ENCODE measurements around the gene ERCC8.

The ERCC8 gene

GRCh38 chr5:60958712-60959111 lies 13.8 kb upstream of the ERCC8 start:
- H3K9me3 ChIP-seq (ENCODE audit: control extremely low read depth in 1 of 5, control insufficient read depth in 4 of 5, insufficient read depth in 2 of 5, low read depth in 1 of 5, low read length in 4 of 5): peaks cover 0 to 6% (median 0%) of the 10 kb centered on the region in 5 experiments
- H3K4me3 ChIP-seq (ENCODE audit: control insufficient read depth in 1 of 7, extremely low read depth in 1 of 7, insufficient read depth in 4 of 7, low read depth in 2 of 7, low read length in 6 of 7): no peak overlapping the region
- ChIA-PET CTCF (interaction anchor here (1.0 to 3.7 kb wide), 6 partner anchors 13 to 699 kb away, joined by 3 to 18 read pairs (median 4); partner anchors contain the start of genes ERCC8 and NDUFAF2), POLR2A (no interaction called here)
- no peak for DNase-seq
- peaks cover 0 to 5% (median 0%) of the 10 kb centered on the region in 4 experiments for H3K4me1 ChIP-seq (ENCODE audit: control extremely low read depth in 1 of 4, control insufficient read depth in 4 of 4, insufficient read depth in 4 of 4, low read length in 3 of 4)
- H3K36me3 ChIP-seq (ENCODE audit: control insufficient read depth in 4 of 4, insufficient read depth in 4 of 4, low read length in 3 of 4): no peaks in the 10 kb centered on the region
- H3K27ac ChIP-seq (ENCODE audit: insufficient read depth in 1 of 2, low read depth in 1 of 2, low read length in 2 of 2, poor library complexity in 1 of 2, severe bottlenecking in 2 of 2): no peak overlapping the region
- WGBS (ENCODE audit: insufficient coverage): no CpG with 5 or more reads among the region's 2 CpGs
- H3K27me3 ChIP-seq (replicated peaks in 2 of 5; ENCODE audit: control insufficient read depth in 4 of 5, insufficient read depth in 5 of 5, low read length in 4 of 5): no peaks in the 10 kb centered on the region

DNA sequence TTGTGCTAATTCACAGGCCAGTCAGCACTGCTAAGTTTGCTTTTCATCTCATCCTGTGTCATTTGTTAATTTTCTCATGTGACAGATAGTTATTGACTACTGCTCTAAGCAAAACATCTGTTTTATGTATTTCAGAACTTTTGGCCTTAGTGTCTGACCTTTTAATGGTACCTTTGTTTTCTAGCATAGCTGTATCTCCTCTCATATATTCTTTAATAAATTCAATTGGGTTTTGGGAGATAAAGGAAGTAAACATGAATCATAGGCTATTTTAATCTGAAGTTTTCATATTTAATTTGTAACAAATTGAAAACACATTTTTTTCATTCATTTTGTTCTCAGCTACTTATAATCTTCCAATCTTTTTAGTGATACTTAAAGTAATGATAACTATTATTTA lies 13.2 kb upstream of the ERCC8 start:
- Histone ChIP-seq H3K4me3 (ENCODE audit: control insufficient read depth in 1 of 7, extremely low read depth in 1 of 7, insufficient read depth in 4 of 7, low read depth in 2 of 7, low read length in 6 of 7) (no peak overlapping the region), H3K27ac (ENCODE audit: insufficient read depth in 1 of 2, low read depth in 1 of 2, low read length in 2 of 2, poor library complexity in 1 of 2, severe bottlenecking in 2 of 2) (no peak overlapping the region), H3K27me3 (replicated peaks in 2 of 5; ENCODE audit: control insufficient read depth in 4 of 5, insufficient read depth in 5 of 5, low read length in 4 of 5) (no peaks in the 10 kb centered on the region), H3K36me3 (ENCODE audit: control insufficient read depth in 4 of 4, insufficient read depth in 4 of 4, low read length in 3 of 4) (no peaks in the 10 kb centered on the region), H3K9me3 (ENCODE audit: control extremely low read depth in 1 of 5, control insufficient read depth in 4 of 5, insufficient read depth in 2 of 5, low read depth in 1 of 5, low read length in 4 of 5) (peaks cover 0 to 6% (median 0%) of the 10 kb centered on the region in 5 experiments), H3K4me1 (ENCODE audit: control extremely low read depth in 1 of 4, control insufficient read depth in 4 of 4, insufficient read depth in 4 of 4, low read length in 3 of 4) (peaks cover 0 to 5% (median 0%) of the 10 kb centered on the region in 4 experiments)
- POLR2A ChIA-PET: no interaction called here
- CTCF ChIA-PET: interaction anchor here (1.8 to 3.7 kb wide), 3 partner anchors 13 to 700 kb away, joined by 4 to 18 read pairs (median 8); partner anchors contain the start of genes ERCC8 and NDUFAF2
- no peak for DNase-seq

GRCh38 chr5:60955239-60955638 lies 10.4 kb upstream of the ERCC8 start:
- no peak overlapping the region for H3K27ac ChIP-seq (ENCODE audit: insufficient read depth in 1 of 2, low read depth in 1 of 2, low read length in 2 of 2, poor library complexity in 1 of 2, severe bottlenecking in 2 of 2)
- no peaks in the 10 kb centered on the region for H3K27me3 ChIP-seq (replicated peaks in 2 of 5; ENCODE audit: control insufficient read depth in 4 of 5, insufficient read depth in 5 of 5, low read length in 4 of 5)
- POLR2A ChIA-PET: interaction anchor here (0.7 kb wide), 1 partner anchor 107 kb away, joined by 6 read pairs; no protein-coding TSS in a partner anchor
- no peak overlapping the region for H3K4me3 ChIP-seq (ENCODE audit: control insufficient read depth in 1 of 7, extremely low read depth in 1 of 7, insufficient read depth in 4 of 7, low read depth in 2 of 7, low read length in 6 of 7)
- H3K36me3 ChIP-seq (ENCODE audit: control insufficient read depth in 4 of 4, insufficient read depth in 4 of 4, low read length in 3 of 4): no peaks in the 10 kb centered on the region
- no peaks in the 10 kb centered on the region for H3K4me1 ChIP-seq (ENCODE audit: control extremely low read depth in 1 of 4, control insufficient read depth in 4 of 4, insufficient read depth in 4 of 4, low read length in 3 of 4)
- CTCF ChIA-PET: interaction anchor here (1.2 kb wide), 1 partner anchor 285 kb away, joined by 3 read pairs; no protein-coding TSS in a partner anchor
- H3K9me3 ChIP-seq (ENCODE audit: control extremely low read depth in 1 of 5, control insufficient read depth in 4 of 5, insufficient read depth in 2 of 5, low read depth in 1 of 5, low read length in 4 of 5): peaks cover 0 to 6% (median 1%) of the 10 kb centered on the region in 5 experiments
- 100% methylated on average over 2 of the region's 3 CpGs for WGBS (ENCODE audit: insufficient coverage)
- no peak for DNase-seq

- Histone ChIP-seq H3K27me3 (replicated peaks in 2 of 5; ENCODE audit: control insufficient read depth in 4 of 5, insufficient read depth in 5 of 5, low read length in 4 of 5) (no peaks in the 10 kb centered on the region), H3K36me3 (ENCODE audit: control insufficient read depth in 4 of 4, insufficient read depth in 4 of 4, low read length in 3 of 4) (no peaks in the 10 kb centered on the region), H3K4me3 (ENCODE audit: control insufficient read depth in 1 of 7, extremely low read depth in 1 of 7, insufficient read depth in 4 of 7, low read depth in 2 of 7, low read length in 6 of 7) (no peak overlapping the region), H3K9me3 (ENCODE audit: control extremely low read depth in 1 of 5, control insufficient read depth in 4 of 5, insufficient read depth in 2 of 5, low read depth in 1 of 5, low read length in 4 of 5) (peaks cover 0 to 1% (median 0%) of the 10 kb centered on the region in 5 experiments), H3K4me1 (ENCODE audit: control extremely low read depth in 1 of 4, control insufficient read depth in 4 of 4, insufficient read depth in 4 of 4, low read length in 3 of 4) (peaks cover 10 to 20% (median 19%) of the 10 kb centered on the region in 4 experiments), H3K27ac (ENCODE audit: insufficient read depth in 1 of 2, low read depth in 1 of 2, low read length in 2 of 2, poor library complexity in 1 of 2, severe bottlenecking in 2 of 2) (no peak overlapping the region)
- ChIA-PET CTCF (no interaction called here), POLR2A (no interaction called here)
- no peak for DNase-seq
- no CpG with 5 or more reads among the region's 1 CpG for WGBS (ENCODE audit: insufficient coverage)
Measured at GRCh38 chr5:60948738-60949137, 3.9 kb upstream of the ERCC8 start.

DNA sequence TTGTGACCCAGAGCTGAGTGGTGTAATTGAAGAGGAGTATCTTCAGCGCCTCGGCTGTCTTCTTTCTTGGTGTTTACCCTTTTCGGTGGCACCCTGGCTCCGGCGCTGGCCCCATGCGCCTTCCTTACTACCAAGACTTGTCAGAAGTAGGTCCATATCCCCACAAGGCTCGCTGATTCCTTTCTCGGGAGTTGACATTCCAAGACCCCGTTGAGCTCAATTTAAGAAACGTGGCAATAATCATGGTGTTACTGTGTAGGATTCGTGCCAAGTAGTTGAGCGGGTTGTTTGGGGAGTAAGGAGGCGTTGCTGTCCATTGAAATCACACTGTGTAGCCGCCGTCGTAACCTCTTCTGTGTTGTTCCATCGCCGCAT lies 930 bp upstream of the ERCC8 start:
- ChIA-PET CTCF (interaction anchor here (1.0 to 2.6 kb wide), 3 partner anchors 14 to 268 kb away, joined by 3 to 18 read pairs (median 3); no protein-coding TSS in a partner anchor), POLR2A (no interaction called here)
- no peaks in the 10 kb centered on the region for H3K9me3 ChIP-seq (ENCODE audit: control extremely low read depth in 1 of 5, control insufficient read depth in 4 of 5, insufficient read depth in 2 of 5, low read depth in 1 of 5, low read length in 4 of 5)
- H3K4me3 ChIP-seq (ENCODE audit: control insufficient read depth in 1 of 7, extremely low read depth in 1 of 7, insufficient read depth in 4 of 7, low read depth in 2 of 7, low read length in 6 of 7): peak overlapping the region; percentile 71 to 99 (median 96)
- H3K36me3 ChIP-seq (ENCODE audit: control insufficient read depth in 4 of 4, insufficient read depth in 4 of 4, low read length in 3 of 4): no peaks in the 10 kb centered on the region
- WGBS (ENCODE audit: insufficient coverage): 3% methylated on average over 16 of the region's 18 CpGs
- DNase-seq: peak; percentile 20 to 70 (median 53)
- no peaks in the 10 kb centered on the region for H3K27me3 ChIP-seq (replicated peaks in 2 of 5; ENCODE audit: control insufficient read depth in 4 of 5, insufficient read depth in 5 of 5, low read length in 4 of 5)
- H3K27ac ChIP-seq (ENCODE audit: insufficient read depth in 1 of 2, low read depth in 1 of 2, low read length in 2 of 2, poor library complexity in 1 of 2, severe bottlenecking in 2 of 2): peak overlapping the region; percentile 54 to 84
- peaks cover 16 to 25% (median 21%) of the 10 kb centered on the region in 4 experiments for H3K4me1 ChIP-seq (ENCODE audit: control extremely low read depth in 1 of 4, control insufficient read depth in 4 of 4, insufficient read depth in 4 of 4, low read length in 3 of 4)

DNA sequence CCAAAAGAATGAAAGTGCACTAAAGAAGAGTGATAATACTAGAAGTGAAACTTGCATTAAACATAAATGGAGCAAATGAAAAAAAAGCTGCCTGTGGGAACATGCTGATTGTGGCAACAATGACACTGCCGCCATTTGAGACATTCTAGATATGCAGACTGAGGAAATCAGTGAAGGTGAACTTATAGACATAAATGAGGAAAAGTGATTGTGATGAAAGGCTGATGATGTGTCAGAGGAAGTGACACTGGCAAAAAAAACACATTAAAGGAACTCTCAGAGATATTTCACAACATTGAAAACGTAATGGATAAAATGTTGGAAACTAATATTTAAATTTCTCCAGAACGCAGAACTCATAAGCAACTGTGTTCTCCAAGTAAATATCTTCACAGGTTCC lies 1.2 kb downstream of the ERCC8 start:
- peak in 2 of 3 donors; percentile 46 to 53 for DNase-seq
- ChIA-PET POLR2A (no interaction called here), CTCF (no interaction called here)
- Histone ChIP-seq H3K9me3 (ENCODE audit: control extremely low read depth in 1 of 5, control insufficient read depth in 4 of 5, insufficient read depth in 2 of 5, low read depth in 1 of 5, low read length in 4 of 5) (no peaks in the 10 kb centered on the region), H3K36me3 (ENCODE audit: control insufficient read depth in 4 of 4, insufficient read depth in 4 of 4, low read length in 3 of 4) (peaks cover 0 to 3% (median under 1%) of the 10 kb centered on the region in 4 experiments), H3K27me3 (replicated peaks in 2 of 5; ENCODE audit: control insufficient read depth in 4 of 5, insufficient read depth in 5 of 5, low read length in 4 of 5) (no peaks in the 10 kb centered on the region), H3K27ac (ENCODE audit: insufficient read depth in 1 of 2, low read depth in 1 of 2, low read length in 2 of 2, poor library complexity in 1 of 2, severe bottlenecking in 2 of 2) (no peak overlapping the region), H3K4me1 (ENCODE audit: control extremely low read depth in 1 of 4, control insufficient read depth in 4 of 4, insufficient read depth in 4 of 4, low read length in 3 of 4) (peaks cover 16 to 25% (median 21%) of the 10 kb centered on the region in 4 experiments), H3K4me3 (ENCODE audit: control insufficient read depth in 1 of 7, extremely low read depth in 1 of 7, insufficient read depth in 4 of 7, low read depth in 2 of 7, low read length in 6 of 7) (peak overlapping the region in 4 of 7 experiments; percentile 96 to 99 (median 99))
- WGBS (ENCODE audit: insufficient coverage): 100% methylated on average over 1 of the region's 3 CpGs

DNA sequence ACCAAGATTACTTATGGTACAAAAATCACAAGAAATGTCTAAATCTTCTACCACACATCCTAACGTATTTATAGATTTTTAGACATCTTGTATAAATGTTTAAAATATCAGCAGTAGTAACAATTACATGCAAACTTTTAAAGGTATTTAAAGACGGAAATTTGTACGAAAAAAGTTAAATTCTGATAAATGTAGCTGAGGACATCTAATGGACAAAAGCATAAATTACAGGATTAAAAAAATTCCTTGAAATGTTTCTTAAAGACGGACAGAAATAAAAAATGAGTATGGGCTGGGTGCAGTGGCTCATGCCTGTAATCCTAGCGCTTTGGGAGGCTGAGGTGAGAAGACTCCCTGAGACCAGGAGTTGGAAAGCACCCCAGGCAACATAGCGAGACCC lies 15.8 kb downstream of the ERCC8 start:
- Histone ChIP-seq H3K9me3 (ENCODE audit: control extremely low read depth in 1 of 5, control insufficient read depth in 4 of 5, insufficient read depth in 2 of 5, low read depth in 1 of 5, low read length in 4 of 5) (no peaks in the 10 kb centered on the region), H3K36me3 (ENCODE audit: control insufficient read depth in 4 of 4, insufficient read depth in 4 of 4, low read length in 3 of 4) (peaks cover 0 to 15% (median 9%) of the 10 kb centered on the region in 4 experiments), H3K4me1 (ENCODE audit: control extremely low read depth in 1 of 4, control insufficient read depth in 4 of 4, insufficient read depth in 4 of 4, low read length in 3 of 4) (no peaks in the 10 kb centered on the region), H3K27ac (ENCODE audit: insufficient read depth in 1 of 2, low read depth in 1 of 2, low read length in 2 of 2, poor library complexity in 1 of 2, severe bottlenecking in 2 of 2) (no peak overlapping the region), H3K4me3 (ENCODE audit: control insufficient read depth in 1 of 7, extremely low read depth in 1 of 7, insufficient read depth in 4 of 7, low read depth in 2 of 7, low read length in 6 of 7) (no peak overlapping the region), H3K27me3 (replicated peaks in 2 of 5; ENCODE audit: control insufficient read depth in 4 of 5, insufficient read depth in 5 of 5, low read length in 4 of 5) (no peaks in the 10 kb centered on the region)
- WGBS (ENCODE audit: insufficient coverage): 67% methylated on average over 1 of the region's 6 CpGs
- ChIA-PET CTCF (interaction anchor here (1.2 kb wide), 1 partner anchor 11 kb away, joined by 3 read pairs; no protein-coding TSS in a partner anchor), POLR2A (no interaction called here)
- peak in 2 of 3 donors; percentile 13 to 29 for DNase-seq
